ENCODE data around the gene BEND5.

The BEND5 gene, protein sequence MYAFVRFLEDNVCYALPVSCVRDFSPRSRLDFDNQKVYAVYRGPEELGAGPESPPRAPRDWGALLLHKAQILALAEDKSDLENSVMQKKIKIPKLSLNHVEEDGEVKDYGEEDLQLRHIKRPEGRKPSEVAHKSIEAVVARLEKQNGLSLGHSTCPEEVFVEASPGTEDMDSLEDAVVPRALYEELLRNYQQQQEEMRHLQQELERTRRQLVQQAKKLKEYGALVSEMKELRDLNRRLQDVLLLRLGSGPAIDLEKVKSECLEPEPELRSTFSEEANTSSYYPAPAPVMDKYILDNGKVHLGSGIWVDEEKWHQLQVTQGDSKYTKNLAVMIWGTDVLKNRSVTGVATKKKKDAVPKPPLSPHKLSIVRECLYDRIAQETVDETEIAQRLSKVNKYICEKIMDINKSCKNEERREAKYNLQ

DNA sequence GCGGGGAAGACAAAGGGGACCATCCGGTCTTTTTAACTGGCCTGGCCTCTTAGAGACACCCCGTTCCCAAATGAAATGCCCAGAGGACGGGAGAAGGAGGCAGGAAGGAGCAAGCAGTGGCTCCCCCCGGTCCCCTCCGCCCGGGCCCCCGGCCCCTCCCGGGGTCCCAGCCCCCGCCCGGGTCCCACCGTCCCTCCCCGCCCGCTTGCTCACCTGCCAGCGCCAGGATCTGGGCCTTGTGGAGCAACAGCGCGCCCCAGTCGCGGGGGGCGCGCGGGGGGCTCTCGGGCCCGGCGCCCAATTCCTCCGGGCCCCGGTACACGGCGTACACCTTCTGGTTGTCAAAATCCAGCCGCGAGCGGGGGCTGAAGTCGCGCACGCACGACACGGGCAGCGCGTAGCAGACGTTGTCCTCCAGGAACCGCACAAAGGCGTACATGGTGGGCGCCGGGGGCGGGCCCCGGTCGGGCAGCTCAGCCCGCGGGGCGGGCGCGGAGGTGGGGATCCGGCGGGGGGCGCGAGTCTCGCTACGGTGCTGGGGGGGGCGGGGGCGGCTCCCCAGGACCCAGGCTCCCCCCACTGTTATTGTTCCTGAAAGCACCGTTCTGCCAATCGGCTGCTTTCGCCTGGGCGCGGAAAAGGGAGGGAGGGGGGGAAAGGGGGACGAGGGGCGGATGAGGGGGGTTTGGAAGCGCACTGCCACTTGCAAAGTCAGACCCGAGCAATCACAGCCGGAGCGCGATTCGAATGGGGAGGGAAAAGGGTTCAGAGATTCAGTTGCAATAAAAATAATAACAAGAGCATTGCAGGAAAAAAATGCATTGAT is at the start of gene BEND5:
BEND5 (minus strand) TSS at position 499 of the 826 bp plus-strand sequence; CDS start at position 439, 60 bp downstream.
- TF ChIP-seq, protein P1, sequence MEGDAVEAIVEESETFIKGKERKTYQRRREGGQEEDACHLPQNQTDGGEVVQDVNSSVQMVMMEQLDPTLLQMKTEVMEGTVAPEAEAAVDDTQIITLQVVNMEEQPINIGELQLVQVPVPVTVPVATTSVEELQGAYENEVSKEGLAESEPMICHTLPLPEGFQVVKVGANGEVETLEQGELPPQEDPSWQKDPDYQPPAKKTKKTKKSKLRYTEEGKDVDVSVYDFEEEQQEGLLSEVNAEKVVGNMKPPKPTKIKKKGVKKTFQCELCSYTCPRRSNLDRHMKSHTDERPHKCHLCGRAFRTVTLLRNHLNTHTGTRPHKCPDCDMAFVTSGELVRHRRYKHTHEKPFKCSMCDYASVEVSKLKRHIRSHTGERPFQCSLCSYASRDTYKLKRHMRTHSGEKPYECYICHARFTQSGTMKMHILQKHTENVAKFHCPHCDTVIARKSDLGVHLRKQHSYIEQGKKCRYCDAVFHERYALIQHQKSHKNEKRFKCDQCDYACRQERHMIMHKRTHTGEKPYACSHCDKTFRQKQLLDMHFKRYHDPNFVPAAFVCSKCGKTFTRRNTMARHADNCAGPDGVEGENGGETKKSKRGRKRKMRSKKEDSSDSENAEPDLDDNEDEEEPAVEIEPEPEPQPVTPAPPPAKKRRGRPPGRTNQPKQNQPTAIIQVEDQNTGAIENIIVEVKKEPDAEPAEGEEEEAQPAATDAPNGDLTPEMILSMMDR (IDR thresholded peaks at IDR 0.05; ENCODE audit: insufficient read depth, missing control alignments), result no peak
- peak; percentile 37 for DNase-seq (ENCODE audit: insufficient read length, low spot score)
- no peak for FAIRE-seq

DNA sequence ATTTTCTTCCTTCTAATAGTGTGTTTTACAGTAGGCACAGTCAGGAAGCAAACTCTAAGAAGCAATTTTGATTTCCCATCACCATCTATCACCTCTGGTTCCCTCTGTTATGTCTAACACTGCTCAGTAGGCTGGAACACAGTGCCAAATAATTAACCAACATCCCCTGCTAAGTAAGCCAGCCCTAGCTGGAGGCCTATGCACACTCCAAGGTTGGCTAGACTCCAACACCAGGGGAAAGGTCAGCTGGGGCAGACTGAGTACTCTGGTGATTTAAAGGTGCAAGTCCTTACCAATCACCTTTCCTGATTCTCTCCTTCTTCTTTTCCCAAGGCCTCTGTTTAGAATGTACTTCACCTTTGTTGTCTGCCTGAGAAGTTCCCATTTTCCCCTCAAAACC is 46.5 kb upstream of the BEND5 start:
- FAIRE-seq (no peak), DNase-seq (ENCODE audit: insufficient read length, low spot score) (no peak)
- TF ChIP-seq, protein P1 (IDR thresholded peaks at IDR 0.05; ENCODE audit: insufficient read depth, missing control alignments), result no peak

DNA sequence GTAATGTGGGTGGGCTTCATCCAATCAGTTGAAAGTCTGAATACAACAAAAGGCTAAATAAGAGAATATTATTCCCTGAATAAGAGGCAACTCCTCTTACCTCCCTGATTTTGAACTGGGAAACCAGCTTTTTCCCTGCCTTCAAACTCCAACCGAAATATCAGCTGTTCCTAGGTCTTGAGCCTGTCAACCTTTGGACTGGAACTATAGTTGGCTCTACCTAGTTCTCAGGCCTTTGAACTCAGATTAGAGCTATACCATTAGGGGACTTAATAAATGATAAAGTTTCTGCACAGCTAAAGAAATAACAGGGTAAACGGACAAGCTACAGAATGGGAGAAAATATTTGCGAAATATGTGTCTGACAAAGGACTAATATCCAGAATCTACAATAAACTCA is 43.8 kb upstream of the BEND5 start:
- FAIRE-seq (no peak), DNase-seq (ENCODE audit: insufficient read length, low spot score) (no peak)
- TF ChIP-seq, protein P1 (IDR thresholded peaks at IDR 0.05; ENCODE audit: insufficient read depth, missing control alignments), result no peak

DNA sequence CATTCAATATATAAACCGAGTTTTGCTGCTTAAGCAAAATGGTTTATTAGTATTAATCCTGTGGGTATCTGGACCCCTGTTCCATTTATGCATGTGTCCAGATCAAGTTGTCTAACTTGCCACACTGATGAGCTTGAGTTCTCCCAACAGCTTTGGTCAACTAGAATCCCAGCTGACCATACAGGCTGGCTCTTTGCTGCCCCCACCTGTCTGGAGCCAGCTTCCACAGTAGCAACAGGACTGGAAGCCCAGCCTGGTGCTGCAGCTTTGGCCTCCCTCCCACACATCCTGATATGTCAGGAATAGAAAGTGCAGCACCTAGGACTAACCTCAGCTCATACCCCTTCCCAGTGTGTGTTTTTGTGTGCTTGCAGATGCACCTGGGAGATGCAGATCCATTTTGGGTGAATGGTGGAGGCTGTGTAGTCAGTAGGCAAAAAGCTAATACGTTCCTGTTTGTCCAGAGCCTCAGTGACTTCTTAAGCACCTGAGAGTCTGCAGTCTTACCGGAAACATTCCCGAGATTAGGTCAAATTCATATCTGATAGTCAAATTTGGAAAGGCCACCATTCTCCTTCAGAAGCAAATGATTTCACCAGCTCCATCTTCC is 40.9 kb upstream of the BEND5 start:
- DNase-seq (ENCODE audit: insufficient read length, low spot score) (no peak), FAIRE-seq (no peak)
- TF ChIP-seq, protein P1 (IDR thresholded peaks at IDR 0.05; ENCODE audit: insufficient read depth, missing control alignments), result peak; percentile 79

DNA sequence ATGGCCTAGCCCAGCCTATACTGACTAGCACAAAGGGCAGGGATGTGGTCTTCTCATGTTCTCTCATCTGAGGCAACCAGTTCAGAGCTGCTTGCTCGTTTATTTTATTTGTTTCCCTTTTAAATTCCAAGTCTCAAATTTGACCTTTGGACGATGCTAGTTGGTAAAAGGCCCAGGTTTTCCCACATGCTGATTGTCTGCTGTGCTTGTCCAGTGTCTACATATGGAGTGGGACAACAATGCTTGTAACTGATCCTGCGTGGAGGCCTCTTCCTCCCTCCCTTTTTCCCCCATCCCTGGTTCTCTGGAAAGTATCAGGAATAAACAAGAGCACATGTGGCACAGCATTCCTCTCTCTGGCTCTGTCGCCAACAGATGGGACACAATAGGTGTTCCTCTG is 34.0 kb upstream of the BEND5 start:
- FAIRE-seq (no peak), DNase-seq (ENCODE audit: insufficient read length, low spot score) (no peak)
- TF ChIP-seq, protein P1 (IDR thresholded peaks at IDR 0.05; ENCODE audit: insufficient read depth, missing control alignments), result no peak

DNA sequence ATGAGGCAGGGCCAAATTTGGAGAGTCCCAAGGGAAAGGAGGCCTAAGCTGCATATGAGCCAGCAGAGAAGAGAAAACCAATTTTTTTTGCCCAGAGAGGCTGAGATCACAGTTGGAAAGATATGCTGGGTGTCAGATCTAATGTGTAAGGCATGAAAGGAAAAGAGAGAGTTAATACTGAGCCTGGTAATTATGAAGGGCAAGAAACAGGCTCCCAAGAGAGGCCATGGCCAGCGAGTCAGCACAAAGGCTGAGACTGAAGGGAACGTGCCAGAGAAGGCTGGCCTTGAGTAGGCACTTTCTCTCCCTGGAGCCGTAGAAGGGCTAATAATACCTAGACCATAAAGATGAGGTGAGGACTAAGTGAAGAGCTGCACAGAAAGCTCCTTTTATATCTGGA is 31.8 kb upstream of the BEND5 start:
- FAIRE-seq, result no peak
- TF ChIP-seq, protein P1 (IDR thresholded peaks at IDR 0.05; ENCODE audit: insufficient read depth, missing control alignments), result no peak

More for the DNA sequence above, 31.8 kb upstream of the BEND5 start:
- DNase-seq (ENCODE audit: insufficient read length, low spot score), result no peak

Measured in D721Med (cell line).